GM19099 (cell line): Measurements from ENCODE around the gene ZMYND10.

Experiments used
- POLR2A ChIP-seq: IDR thresholded peaks from 3 replicates; pipeline ENCODE4 v1.6.1; 2011; ENCODE audit warnings: low read depth; ENCODE audit not compliant: insufficient read length; ENCODE audit errors: extremely low read depth

The ZMYND10 gene

GRCh38 chr3:50325497-50326181 is 19.9 kb downstream of the ZMYND10 start:
- no peak for TF ChIP-seq POLR2A

GRCh38 chr3:50325113-50325480 is 20.4 kb downstream of the ZMYND10 start:
- no peak for TF ChIP-seq POLR2A

GRCh38 chr3:50324351-50325112 is 21.0 kb downstream of the ZMYND10 start:
- no peak for TF ChIP-seq POLR2A

GRCh38 chr3:50323614-50324199 is 21.8 kb downstream of the ZMYND10 start:
- TF ChIP-seq POLR2A: no peak

- no peak for TF ChIP-seq POLR2A
Observed at GRCh38 chr3:50323092-50323600, 22.4 kb downstream of the ZMYND10 start.

- TF ChIP-seq POLR2A: no peak
Observed at GRCh38 chr3:50322386-50323091, 23.0 kb downstream of the ZMYND10 start, which contains the start of gene HYAL2. Gene HYAL2 (minus strand): TSS chr3:50322745. CDS start chr3:50320489, 2,256 bp downstream.

GRCh38 chr3:50322115-50322385 is 23.5 kb downstream of the ZMYND10 start:
- no peak for TF ChIP-seq POLR2A

GRCh38 chr3:50321336-50322114 is 24.0 kb downstream of the ZMYND10 start:
- peak; percentile 76 for TF ChIP-seq POLR2A

GRCh38 chr3:50320853-50321335 is 24.6 kb downstream of the ZMYND10 start:
- no peak for TF ChIP-seq POLR2A

- no peak for TF ChIP-seq POLR2A
Observed at GRCh38 chr3:50319894-50320625, 25.5 kb downstream of the ZMYND10 start.

- TF ChIP-seq POLR2A: no peak
Observed at GRCh38 chr3:50319181-50319893, 26.2 kb downstream of the ZMYND10 start.

- TF ChIP-seq POLR2A: no peak
Observed at GRCh38 chr3:50318615-50319014, 26.9 kb downstream of the ZMYND10 start.

- no peak for TF ChIP-seq POLR2A
Observed at GRCh38 chr3:50318163-50318562, 27.4 kb downstream of the ZMYND10 start.
